T-helper 1 cell treated with Interleukin-12 subunit alpha and Interleukin-12 subunit beta and Interleukin-4 antibody, amounts not matched to agents 30 ng/mL and 1 ng/mL, for 36 hours (primary cell): ENCODE measurements around the gene MAP3K21. TPM values are rescaled to one million over a fixed set of nuclear protein-coding genes. Genes with fewer than 3 reads are reported as not detected.

Source experiments
- intact Hi-C: fragments of 100-400 bp; cut with micrococcal nuclease; formaldehyde crosslinking; loops from one replicate; pipeline ENCODE4 v1.15.1; 2024
- total RNA-seq: library from RNA; stranded (reverse); gene quantifications from 2 replicates; pipeline ENCODE4 v1.2.3, GENCODE V29; 2022

MAP3K21 gene
- total RNA-seq, 1 donor from 2014 or later = 0.91 TPM

DNA sequence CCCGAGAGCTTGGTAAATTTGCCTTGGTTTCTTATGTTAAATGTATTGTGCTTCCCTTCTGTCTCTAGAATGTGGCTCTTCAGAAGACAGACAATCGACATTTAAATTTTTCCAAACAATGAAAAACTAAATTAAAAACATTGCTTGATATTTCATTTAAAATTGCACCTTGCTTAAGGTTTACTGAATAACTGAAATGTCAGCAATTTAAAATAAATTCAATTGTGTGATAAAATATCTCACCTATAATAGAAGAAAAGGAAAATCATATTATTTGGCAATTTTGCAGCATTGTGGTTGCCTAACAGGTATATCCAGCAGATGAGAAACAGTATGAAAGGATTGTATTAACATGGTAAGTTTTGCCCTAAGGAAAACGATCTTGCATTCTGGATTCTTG lies 56.5 kb downstream of the MAP3K21 start:
- intact Hi-C loops = no loop called here

DNA sequence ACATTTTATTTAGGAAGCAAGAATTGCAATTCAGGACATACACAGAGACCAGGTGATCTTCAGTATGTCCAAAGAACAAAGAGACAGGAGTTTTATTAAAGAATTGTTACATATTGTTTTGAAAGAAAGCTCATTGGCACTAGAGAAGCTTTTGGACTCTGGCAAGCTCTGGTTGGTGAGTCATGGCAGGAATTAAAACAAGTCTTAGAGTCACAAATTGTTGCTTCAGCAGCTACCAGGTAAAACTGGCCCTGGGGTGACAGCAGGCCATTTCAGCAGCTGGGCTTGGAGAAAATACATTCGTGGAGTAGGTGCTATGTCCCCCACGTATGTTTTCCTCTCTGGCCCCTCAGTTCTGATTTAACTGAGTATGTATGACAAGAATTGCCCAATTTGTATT lies 58.8 kb downstream of the MAP3K21 start:
- intact Hi-C loops = no loop called here

DNA sequence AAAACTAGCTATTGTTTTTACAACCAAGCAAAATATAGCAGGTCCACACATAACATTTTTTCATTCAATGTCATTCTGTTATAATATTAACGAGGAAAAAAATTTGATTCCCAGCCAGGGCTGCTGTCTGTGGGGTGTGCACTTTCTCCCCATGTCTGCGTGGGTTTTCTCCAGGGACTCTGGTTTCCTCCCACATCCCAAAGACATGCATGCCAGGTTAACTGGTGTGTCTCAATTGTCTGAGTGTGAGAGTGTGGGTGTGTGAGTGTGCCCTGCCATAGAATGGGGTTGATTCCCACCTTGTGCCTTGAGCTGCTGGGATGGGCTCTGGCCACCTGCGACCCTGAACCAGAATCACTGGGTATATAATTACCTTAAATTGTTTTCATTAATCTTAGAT lies 60.1 kb downstream of the MAP3K21 start:
- intact Hi-C loops = no loop called here

DNA sequence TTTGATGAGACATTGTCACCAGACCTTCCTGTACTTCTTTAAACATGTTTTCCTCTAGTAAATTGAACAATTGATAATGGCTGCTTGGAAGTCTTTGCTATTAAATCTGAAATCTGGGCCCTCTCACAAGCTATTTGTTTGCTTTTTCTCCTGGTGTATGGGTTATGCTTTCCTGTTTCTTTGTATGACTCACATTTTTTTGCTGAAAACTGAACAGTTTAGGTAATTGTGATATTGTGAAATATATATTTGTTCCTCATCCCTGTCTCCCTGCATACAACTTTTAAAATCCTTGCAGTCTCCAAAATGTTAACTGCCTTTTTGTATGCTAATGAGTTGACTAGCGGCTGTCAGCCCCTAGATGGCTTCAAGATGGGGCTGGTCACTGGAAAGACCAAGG lies 61.6 kb downstream of the MAP3K21 start:
- intact Hi-C loops = no loop called here

DNA sequence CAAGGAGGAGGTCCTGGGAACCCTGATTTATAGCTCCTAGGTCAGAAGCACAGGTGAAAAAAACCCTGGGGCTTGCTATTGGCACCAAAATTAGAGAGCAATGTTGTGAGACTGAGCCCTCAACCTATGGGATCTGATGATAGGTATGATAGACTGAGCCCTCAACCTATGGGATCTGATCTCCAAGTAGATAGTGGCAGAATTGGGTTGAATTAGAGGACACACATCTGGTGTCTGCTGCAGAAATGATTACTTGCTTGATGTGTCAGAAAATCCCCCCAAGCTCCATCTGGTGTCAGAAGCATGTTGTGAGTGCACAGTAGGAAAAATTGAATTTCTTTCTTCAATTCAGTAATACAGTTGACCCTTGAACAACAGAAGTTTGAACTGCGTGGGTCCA lies 62.4 kb downstream of the MAP3K21 start:
- intact Hi-C loops = no loop called here

DNA sequence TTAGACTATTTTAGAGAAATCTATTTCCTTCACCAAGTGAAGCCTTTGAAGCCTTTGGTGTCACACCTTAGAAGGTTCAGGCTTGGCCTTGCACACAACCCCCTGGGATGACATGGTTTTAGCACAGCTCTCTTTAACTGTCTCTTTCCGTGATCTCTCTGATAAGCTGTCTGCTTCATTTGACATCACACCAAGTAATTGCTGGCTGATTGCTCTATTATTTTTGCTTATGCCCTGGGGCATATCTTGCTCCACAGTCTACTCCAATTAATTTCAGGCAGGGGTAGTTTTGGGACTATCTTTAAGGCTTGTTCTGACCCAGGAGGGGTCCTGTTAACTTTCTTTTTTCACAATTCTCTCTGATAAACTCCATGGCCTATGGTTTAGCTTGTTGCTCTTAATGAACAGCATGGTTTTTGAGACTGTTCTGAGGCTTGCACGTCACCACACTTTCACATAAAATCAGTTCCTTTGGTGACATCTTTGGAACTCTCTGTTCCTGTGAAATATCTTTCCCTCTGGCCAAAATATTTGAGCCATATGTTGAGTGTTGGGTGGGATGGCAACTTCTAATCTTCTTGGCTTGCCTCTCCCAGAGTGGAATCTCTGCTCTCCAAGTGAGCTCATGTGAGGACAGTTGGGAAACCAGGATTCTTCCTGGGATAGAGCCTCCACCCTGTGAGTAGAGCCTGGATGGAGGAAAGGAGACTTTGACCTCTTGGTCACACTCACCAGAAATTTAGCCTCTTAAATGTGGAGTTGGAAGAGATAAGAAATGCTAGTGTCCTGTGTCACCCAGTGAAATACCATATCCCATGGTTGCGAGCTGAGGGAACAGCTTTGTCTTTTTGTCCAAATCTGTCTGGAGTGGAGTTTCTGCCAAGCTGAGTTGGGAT lies 63.6 kb downstream of the MAP3K21 start:
- intact Hi-C loops = no loop called here

DNA sequence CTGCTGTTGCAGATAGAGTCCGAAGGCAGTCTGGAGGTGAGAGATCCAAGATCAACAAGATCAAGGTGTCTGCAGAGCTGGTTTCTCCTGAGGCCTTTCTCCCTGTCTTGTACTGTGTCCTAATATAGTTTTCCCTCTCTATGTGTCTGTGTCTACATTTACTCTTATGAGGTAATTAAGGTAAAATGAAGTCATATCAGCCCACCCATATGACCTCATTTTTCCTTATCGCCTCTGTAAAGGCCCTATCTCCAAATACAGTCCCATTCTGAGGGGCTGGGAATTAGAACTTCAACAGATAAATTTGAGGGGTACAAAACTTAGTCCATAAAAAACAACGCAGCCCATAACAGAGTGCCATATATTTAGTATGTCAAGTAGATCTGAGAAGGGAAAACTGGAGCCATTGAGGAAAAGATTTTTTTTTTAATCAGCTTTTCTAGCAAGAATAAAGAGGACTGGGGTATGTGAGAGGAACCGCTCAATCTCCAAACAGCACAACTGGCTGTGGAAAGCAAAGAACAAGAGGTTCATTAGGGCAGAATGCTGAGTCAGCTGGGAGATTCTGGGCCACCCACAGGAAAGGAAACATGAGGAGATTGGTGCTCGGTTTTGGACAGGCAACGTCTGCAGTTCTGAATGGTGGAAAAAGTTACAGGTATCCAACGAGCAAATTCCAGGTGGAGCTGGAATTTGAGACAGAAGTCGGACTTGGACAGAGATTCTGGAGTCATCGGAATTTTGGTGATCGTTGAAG lies 65.7 kb downstream of the MAP3K21 start:
- intact Hi-C loops = no loop called here

DNA sequence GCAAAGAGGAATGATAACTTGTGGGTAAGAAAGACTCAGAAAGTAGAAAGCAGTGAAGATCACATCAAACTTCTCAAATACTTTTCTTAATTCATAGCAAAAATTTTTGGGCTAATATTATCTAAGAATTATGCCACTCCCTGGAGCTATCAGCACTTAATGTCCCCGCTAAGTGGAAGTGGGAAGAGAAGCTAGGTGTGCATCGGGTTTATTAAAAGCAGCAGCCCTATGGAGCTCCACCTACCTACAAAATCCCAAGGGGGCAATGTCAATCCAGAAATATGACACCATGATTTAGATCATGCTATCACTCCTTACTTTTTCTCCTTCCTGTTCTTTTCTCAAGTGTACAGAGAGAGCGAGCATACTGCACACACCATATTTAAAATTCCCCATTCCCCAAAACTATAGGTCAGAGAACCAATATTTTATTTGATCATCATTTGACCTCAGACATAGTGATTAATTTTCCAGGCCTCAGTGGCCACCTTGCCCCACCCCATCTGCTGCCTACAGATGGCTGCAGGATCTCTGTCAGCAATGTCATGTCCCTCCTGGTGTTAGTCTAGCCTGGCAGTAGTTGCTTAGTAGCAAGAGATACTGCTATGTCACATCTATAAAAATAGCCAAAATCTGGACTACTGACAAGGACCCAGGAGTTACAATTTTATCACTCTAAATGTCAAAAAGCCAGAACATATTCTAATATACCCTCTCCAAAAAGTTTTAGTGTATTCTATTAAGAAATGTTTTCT lies 66.6 kb downstream of the MAP3K21 start:
- intact Hi-C loops = loop anchor here (2.0 kb wide), 1 partner anchor 47 kb away; no protein-coding TSS in a partner anchor

DNA sequence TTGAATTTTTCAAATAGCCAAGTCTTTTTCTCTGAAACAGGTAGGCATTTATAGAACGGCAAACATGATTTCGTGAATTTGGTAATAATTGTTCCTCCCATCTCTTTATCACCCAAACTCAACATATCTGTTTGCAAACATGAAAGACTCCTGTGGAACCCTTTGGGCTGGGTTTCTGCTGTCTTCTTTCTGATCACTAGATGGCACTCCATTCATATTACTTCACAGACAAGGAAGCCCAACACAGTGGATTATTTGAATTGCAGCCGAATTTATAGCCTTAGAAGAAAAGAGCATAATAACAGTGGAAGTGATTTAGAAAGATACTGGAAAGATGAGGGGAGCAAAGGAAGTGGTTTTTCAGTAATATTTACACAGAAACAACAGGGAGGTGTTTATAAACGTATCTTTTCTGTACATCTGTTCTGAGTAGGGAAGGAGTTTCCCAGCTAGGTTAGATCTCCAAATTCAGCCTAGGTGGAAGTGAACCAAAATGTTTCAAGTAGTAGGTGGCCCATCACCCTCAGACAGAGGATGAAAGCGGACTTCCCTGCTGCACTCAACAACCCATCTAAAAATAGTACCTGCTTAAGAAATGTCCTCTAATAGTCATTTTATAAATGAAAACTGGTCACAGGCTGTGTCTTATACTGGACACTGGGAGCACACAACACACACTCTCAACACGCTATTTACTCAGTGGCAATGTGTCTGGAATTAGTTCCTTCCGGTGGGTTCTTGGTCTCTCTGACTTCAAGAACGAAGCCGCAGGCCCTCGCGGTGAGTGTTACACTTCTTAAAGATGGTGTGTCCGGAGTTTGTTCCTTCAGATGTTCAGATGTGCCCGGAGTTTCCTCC lies 67.6 kb downstream of the MAP3K21 start:
- intact Hi-C loops = loop anchor here (1.0 to 5.0 kb wide), 6 partner anchors 11 to 671 kb away; no protein-coding TSS in a partner anchor

DNA sequence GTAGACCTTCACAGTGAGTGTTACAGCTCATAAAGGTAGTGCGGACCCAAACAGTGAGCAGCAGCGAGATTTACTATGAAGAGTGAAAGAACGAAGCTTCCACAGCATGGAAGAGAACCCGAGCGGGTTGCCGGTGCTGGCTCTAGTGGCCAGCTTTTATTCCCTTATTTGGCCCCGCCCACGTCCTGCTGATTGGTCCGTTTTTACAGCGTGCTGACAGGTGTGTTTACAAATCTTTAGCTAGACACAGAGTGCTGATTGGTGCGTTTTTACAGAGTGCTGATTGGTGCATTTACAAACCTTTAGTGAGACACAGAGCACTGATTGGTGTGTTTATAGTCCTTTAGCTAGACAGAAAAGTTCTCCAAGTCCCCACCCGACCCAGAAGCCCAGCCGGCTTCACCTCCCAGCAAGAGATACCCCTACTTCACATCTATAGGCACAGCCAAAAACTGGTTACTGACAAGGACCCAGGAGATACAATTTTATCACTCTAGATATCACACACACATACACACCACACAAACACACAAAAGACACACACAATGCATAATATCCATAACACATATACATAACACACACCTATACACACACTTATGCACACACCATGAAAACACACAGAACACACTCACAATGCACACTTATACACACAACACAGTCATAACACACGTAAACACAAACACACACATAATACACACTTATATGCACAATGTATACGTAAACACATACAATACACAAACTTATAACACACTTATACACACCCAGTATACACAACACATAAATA lies 68.5 kb downstream of the MAP3K21 start:
- intact Hi-C loops = loop anchor here (1.0 to 5.0 kb wide), 6 partner anchors 10 to 670 kb away; no protein-coding TSS in a partner anchor

DNA sequence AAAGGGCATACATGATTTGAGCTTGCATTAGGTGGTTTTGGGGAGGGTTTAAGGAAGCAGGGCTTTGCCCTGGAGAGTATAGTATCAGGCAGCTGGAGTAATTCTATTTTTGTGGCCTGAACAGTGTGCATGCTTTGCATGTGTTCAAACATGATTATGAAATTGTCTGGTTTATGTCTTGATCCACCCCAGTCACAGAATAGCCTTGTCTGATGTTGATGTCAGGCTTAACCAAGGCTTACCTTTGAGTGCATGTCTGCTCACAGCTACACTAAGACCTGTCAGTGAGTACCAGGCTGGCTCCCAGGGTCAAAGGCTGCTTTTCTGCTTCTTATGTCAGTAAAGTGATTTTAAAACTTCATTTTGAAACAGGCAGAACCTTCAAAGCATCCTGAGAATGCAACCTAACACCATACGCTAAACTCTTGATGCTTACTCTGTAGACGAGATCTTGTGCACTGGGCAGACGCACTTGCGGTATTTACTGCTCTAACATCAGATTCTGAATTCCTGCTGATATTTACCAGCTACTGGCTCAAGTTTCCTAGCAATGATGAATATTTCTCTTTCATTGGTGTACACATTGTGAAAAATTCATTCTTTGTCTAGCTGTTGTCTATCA lies 78.9 kb downstream of the MAP3K21 start:
- intact Hi-C loops = loop anchor here (1.0 to 10.0 kb wide), 2 partner anchors 11 to 998 kb away; no protein-coding TSS in a partner anchor

DNA sequence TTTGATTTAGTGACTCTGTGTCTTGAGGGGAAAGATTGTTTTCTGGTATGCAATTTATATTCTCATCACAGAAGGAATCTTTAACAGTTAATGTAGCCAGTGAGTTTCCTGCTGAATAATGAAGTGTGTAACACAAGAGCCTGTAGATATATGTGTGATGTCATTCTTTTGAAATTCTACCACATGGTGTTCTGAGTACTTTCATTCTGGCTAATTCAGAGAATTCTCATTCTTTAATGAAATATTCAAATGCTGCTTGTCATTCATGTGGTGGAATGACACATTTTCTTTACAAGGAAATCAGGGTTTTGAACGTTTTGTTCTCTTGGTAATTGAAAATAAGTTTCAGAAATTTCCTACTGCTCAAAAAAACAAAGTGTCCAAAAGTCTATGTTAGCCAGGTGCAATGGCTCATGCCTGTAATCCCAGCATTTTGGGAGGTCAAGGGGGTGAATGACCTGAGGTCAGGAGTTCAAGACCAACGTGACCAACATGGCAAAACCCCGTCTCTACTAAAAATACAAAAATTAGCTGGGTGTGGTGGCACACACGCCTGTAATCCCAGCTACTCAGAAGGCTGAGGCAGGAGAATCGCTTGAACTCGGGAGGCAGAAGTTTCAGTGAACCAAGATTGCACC lies 79.6 kb downstream of the MAP3K21 start:
- intact Hi-C loops = loop anchor here (1.0 to 10.0 kb wide), 2 partner anchors 12 to 998 kb away; no protein-coding TSS in a partner anchor

DNA sequence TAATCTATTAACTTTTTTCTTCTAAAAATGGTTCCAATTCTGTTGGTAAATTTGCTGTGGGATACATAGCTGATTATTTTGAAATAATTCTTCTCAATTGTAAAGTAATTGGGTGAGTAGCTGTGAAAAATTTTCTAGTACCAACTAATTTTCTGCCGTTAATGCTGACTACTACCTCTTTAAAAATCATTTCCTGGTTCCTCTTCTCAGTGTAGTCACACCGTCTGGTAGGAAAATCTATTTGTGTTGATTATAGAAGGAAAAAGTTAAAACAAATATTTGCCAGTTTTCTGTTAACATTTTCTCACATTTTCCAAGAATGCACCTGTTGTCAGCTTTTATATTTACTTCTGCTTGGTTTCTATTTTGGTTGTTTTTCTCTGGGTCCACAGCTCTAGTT lies 82.0 kb downstream of the MAP3K21 start:
- intact Hi-C loops = loop anchor here (10.0 kb wide), 1 partner anchor 995 kb away; no protein-coding TSS in a partner anchor

DNA sequence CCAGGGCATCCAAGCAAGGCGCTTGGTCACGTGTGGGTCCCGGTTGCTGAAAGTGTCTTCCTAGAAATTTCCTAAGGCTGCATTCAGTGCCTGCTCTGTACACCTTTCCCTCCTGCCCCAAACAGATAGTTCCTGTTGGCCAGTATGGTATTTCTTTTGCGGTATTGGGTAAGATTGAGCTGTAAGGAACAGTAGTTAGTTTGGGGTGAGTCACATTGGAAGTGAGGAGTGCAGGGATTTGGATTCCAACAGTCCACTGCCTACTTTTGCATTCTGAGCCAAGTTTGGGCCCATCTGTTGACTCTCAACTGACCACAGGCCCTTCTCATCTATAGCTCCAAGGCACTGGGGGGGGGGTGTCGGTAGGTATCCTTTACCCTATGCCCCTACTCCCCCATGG lies 83.4 kb downstream of the MAP3K21 start:
- intact Hi-C loops = no loop called here

DNA sequence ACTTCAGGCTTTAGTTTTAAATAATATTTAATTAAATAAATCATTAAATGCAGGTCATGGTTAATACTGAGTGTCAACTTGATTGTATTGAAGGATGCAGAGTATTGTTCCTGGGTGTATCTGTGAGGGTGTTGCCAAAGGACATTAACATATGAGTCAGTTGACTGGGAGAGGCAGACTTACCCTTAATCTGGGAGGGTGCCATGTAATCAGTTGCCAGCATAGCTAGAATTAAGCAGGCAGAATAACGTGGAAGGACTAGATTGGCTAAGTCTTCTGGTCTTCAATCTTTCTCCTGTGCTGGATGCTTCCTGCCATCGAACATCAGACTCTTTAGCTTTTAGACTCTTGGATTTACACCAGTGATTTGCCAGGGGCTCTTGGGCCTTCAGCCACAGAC lies 85.3 kb downstream of the MAP3K21 start:
- intact Hi-C loops = no loop called here

DNA sequence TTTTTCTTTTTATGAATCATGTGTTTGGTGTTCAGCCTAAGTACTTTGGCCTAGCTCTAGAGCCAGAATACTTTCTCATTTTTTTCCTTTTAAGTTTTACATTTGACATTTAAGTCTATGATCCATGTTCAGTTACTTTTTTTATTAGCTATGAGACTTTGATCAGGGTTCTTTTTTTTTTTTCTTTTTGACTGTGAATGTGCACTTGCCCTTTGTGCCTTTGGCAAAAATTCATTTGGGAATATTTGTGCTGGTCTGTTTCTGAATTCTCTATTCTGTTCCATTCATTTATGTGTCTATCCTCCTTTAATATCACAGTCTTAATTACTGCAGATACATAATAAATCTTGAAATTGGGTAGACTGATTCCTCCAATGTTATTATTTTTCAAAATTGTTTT lies 93.8 kb downstream of the MAP3K21 start:
- intact Hi-C loops = no loop called here

DNA sequence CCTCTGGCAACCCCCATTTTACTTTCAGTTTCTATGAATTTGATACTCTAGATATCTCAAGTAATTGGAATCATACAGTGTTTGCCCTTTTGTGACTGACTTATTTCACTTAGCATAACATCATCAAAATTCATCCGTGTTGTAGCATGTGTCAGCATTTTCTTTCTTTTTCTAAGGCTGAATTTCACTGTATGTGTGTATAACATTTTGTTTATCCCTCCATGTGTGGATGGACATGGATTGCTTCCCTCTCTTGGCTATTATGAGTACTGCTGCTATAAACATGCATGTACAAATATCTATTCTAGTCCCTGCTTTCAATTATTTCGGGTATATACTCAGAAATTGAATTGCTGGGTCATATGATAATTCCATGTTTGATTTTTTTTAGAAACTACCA lies 97.3 kb downstream of the MAP3K21 start:
- intact Hi-C loops = no loop called here

DNA sequence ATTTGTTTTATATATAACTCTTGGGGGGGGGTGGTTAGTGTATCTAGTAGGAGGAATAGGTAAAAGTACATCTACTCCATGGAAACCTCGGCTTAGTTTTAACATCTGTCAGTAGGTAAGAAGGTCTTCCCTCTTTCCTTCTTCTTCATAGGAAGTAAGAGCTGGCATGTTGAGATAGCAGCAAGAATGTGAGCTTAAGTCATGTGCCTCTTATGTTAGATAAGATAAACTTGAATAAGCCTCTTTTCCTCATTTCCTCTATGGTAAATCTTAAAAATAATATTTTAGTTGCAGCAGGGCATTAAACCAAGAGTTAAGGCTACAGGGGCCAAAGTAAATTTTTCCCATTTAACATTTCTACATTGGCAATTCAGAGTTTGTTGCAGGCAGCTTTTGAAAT lies 100.4 kb downstream of the MAP3K21 start:
- intact Hi-C loops = no loop called here
